ENCODE measurements around the gene SLC35A4.
A peak's percentile ranks its signal among the peaks of the same experiment; 100 is the strongest.

SLC35A4 gene, protein sequence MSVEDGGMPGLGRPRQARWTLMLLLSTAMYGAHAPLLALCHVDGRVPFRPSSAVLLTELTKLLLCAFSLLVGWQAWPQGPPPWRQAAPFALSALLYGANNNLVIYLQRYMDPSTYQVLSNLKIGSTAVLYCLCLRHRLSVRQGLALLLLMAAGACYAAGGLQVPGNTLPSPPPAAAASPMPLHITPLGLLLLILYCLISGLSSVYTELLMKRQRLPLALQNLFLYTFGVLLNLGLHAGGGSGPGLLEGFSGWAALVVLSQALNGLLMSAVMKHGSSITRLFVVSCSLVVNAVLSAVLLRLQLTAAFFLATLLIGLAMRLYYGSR

DNA sequence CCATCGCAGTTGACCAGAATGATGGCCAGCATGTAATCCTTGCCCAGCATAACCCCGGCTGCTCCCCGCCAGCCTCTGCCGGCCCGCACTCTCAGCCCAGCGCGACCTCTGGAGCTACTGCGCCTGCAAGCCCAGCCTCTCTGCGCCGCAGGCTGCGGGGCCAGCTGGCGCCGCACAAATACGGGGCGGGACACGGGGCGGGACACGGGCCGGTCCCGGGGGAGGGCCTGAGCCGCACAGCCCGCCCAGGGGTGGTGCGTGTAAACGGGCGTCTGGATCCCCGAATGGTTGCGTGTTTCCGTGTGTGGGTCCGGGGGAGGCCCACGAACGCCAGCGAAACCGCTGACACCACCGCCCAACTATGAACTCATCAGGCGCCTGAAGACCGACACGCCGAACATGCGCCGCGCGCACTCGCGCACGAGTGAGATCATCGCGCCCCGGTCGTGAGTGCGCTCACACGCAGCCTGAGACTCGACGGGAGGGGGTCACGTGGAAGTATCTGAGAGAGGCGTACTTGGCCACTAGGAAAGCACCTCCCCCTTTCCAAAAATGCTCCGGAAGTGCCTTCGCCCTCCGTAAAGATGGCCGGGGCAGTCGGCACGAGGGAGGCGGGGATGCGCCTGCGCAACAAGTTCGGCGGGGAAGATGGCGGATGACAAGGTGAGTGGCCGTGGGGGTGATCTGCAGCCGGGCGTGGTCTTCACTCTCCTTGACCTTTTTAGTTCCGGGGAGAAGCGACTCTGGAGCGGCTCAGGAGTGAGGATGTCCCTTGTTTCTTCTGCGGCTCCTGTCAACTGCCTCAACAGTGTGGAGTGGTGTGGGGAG, at the start of gene SLC35A4, which contains the start of gene APBB3:
Gene SLC35A4 (plus strand): TSS at position 633 of the 828 bp plus-strand sequence. CDS start 2,342 bp downstream, outside the sequence.
Gene APBB3 (minus strand): TSS at position 403 of the 828 bp plus-strand sequence. CDS start 353 bp downstream, at position 50.
- peak; percentile 78 to 100 (median 97) for DNase-seq

DNA sequence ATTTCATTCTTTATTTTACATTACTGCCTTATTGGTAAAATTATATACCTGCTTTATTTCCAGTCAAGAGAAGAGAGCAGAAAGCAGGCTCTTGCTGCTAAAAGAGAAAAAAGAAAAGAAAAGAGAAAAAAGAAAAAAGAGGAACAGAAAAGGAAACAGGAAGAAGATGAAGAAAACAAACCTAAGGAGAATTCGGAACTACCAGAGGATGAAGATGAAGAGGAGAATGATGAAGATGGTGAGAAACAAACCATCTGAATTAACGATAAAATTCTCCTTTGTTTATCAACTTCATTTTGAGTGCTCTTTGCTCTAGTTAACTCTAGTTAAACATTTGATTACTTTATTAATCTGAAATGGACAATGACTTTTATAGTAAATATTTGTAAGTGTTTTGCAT, 40.6 kb upstream of the SLC35A4 start:
- DNase-seq, result no peak

DNA sequence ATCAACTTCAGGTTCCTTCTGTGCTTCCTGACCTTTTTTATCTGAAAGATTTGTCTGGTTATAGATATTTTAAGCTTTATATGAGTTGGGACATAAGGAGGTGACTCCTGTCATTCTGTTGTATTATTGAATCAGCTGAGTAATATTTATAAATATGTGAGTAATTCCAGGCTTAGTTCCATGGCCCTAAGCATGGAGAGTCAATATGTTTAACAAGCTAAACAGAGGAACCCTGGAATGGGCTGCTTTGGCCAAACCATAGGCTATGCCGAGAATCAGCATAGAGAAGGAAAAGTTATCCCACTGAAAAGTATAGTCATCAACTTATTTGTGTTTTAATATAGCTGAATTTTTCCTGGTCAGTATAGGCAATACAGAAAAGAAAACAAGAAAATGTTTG, 24.4 kb upstream of the SLC35A4 start:
- no peak for DNase-seq

DNA sequence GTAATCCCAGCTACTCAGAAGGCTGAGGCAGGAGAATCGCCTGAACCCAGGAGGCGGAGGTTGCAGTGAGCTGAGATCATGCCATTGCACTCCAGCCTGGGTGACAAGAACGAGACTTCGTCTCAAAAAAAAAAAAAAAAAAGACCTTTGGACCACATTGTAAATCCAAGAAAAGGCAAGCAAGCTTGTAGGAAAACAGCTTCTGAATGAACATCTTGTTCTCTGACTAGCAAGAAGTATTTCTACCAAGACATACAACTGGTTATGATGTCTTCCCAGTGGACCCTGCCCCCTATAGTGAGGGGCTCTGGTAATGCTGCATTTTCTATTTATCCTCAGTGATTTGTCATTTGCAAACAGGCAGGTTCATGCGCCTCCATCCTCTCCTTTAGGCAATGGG, 21.7 kb upstream of the SLC35A4 start:
- DNase-seq, result no peak

GRCh38 chr5:140544986-140545385, 19.6 kb upstream of the SLC35A4 start:
- no peak for DNase-seq

DNA sequence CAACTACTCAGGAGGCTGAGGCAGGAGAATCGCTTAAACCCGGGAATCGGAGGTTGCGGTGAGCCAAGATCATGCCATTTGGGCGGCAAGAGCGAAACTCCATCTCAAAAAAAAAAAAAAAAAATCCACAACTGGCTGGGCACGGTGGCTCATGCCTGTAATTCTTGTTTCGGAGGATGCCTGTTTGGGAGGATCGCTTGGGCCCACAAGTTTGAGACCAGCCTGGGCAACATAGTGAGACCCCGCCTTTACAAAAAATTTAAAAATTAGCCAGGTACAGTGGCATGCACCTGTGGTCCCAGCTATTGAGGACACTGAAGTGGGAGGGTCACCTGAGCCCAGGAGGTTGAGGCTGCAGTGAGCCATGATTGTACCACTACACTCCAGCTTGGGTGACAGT, 19.0 kb upstream of the SLC35A4 start:
- DNase-seq, result no peak

- no peak for DNase-seq
Measured at GRCh38 chr5:140546851-140547507, 17.6 kb upstream of the SLC35A4 start.

DNA sequence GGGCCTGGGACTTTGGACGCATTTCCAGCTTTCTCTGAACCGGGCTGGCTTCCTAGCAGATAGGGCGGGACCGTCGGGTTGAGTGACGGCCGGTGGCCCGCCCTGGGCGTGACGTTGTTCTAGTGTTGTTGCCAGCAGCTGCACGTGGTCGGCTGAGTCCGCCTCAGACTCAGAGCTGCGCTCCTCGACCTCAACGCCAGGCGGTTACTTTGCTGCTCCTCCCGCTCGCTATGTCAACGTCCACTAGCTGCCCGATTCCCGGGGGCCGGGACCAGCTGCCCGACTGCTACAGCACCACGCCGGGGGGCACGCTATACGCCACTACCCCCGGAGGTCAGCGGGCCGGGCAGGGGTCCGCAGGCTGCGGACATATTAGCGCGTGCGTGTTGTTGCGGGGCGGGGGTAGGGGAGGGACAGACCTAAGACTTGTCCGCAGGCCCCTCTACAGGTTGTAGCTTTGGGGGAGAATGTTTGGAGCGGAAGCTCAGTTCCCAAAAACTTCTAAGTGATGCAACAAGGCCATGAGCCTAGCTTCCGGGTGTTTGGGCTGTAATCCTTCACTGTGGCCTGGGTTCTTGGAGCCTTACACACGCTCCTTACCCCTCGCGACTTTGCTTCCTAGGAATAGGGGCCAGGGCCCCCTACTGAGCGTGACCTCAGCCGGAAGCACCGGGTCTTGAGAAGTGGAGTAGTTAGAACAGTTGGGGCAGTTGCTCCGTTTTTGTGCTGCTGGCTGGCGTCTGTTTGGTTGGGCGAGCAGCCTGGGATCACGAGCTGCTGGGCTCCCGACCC, 16.9 kb upstream of the SLC35A4 start, which contains the start of gene EIF4EBP3:
Gene EIF4EBP3 (plus strand): TSS at position 155 of the 792 bp plus-strand sequence. CDS start 76 bp downstream, at position 231.
- peak; percentile 44 to 98 (median 94) for DNase-seq

GRCh38 chr5:140548300-140548688, 16.3 kb upstream of the SLC35A4 start:
- no peak for DNase-seq

DNA sequence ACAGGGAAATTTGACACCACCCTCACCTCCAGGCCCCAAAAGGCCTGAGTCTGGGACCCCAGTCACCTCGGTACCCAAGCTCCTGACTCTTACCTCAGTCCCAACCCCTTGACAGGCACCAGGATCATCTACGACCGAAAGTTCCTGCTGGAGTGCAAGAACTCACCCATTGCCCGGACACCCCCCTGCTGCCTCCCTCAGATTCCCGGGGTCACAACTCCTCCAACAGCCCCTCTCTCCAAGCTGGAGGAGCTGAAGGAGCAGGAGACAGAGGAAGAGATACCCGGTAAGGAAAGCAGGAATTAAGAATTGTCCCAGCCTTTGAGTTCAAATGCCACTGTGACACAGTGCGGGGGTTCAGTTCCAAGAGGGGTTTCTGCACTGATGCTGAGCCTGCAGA, 15.8 kb upstream of the SLC35A4 start:
- DNase-seq, result no peak

- DNase-seq, result peak in 8 of 56 donors; percentile 3 to 38 (median 13)
Measured at GRCh38 chr5:140549237-140550144, 15.1 kb upstream of the SLC35A4 start.

DNA sequence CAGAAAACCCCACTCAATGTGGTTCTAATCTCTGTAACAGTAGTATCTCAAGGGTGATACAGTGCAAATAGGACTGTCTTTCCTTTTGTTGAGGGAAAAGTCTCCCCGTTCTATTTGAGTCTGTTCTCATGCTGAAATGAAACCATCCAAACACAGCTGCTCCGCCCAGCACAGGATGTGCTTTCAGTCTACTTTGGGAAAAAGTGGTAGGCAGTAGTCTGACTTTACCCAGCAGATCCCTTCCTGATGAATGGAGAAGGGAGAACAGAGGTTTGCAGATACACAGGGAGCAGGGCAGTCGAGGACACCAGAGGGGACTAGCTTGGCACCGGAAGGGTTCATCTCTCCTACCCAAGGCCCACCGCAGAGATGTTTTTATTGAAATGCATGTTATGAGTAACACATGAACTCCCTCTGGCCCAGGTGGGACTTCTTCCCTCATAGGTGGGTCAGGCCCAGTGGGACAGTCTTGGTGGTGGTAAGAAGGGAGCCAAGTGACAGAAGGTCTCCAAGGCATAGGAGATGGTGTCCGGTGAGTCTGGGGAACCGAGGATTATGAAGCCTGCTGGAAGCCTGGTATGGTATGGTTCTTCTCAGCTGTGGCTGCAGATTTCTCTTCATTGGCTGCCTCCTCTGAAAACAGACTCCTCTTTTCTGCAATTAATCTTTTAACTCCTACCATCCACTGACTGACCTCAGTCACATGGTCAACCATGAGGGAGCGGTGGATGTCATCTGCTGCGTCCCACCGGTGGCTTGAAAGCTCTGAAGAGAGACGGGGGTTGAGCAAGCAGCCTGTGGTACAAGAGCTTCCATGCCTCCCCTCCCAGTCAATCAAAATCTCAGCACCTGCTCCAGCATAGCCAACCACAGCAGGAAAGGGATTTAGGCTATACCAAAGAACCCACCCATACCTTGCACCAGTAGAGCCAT, 14.2 kb upstream of the SLC35A4 start:
- peak in 3 of 56 donors; percentile 9 to 20 (median 9) for DNase-seq

DNA sequence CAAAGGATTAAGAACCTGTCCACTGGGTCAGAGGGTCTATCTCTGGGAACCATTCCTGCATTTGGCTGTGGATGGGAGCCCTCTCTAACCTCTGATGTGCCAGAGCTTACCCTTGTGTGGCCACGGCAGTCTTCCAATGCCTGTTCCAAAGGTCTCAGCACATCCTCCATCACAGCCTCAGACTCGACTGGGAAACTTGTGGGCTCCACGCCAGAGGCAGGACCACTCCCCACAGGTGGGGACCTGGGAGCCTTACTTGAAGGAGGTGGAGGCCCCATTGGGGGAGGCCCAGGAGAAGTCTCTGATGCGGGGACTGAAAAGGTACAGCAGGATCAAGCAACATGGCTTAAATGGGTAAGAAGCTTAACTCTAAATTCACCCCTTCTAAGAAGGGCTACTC, 12.8 kb upstream of the SLC35A4 start:
- no peak for DNase-seq

- no peak for DNase-seq
Measured at GRCh38 chr5:140553657-140554056, 11.0 kb upstream of the SLC35A4 start.

GRCh38 chr5:140554454-140554853, 10.2 kb upstream of the SLC35A4 start:
- DNase-seq, result no peak

- DNase-seq, result no peak
Measured at GRCh38 chr5:140555747-140556312, 8.8 kb upstream of the SLC35A4 start.

- no peak for DNase-seq
Measured at GRCh38 chr5:140556438-140556837, 8.2 kb upstream of the SLC35A4 start.

- peak; percentile 65 to 97 (median 88) for DNase-seq
Measured at GRCh38 chr5:140557136-140557805, 7.4 kb upstream of the SLC35A4 start, which contains the start of gene SRA1. TSS of gene SRA1 (minus strand) at chr5:140557473. CDS start at chr5:140557452, 21 bp downstream.

All from amygdala (tissue), 56 donors.